A204.1 (cell line): ENCODE results near the gene SLFNL1.

ENCODE experiments used
- FAIRE-seq: peaks from 2 replicates; lab custom pipeline; 2012; peaks lifted over from hg19 to GRCh38; lab: Jason Lieb, UNC

SLFNL1 gene

GRCh38 chr1:41020109-41020576 lies 1.4 kb downstream of the SLFNL1 start:
- FAIRE-seq: no peak

GRCh38 chr1:41019353-41019745 lies 2.2 kb downstream of the SLFNL1 start:
- FAIRE-seq: no peak

- FAIRE-seq: no peak
These were observed 3.5 kb downstream of the SLFNL1 start for GRCh38 chr1:41018018-41018410.

- FAIRE-seq: no peak
These were observed 4.1 kb downstream of the SLFNL1 start for GRCh38 chr1:41017141-41018017.

- no peak for FAIRE-seq
These were observed 5.5 kb downstream of the SLFNL1 start for GRCh38 chr1:41015897-41016470.

- no peak for FAIRE-seq
These were observed 6.1 kb downstream of the SLFNL1 start for GRCh38 chr1:41015281-41015896.

GRCh38 chr1:41014871-41015270 lies 6.7 kb downstream of the SLFNL1 start:
- no peak for FAIRE-seq

GRCh38 chr1:41013796-41014195 lies 7.7 kb downstream of the SLFNL1 start:
- no peak for FAIRE-seq

- FAIRE-seq: no peak
These were observed 8.5 kb downstream of the SLFNL1 start for GRCh38 chr1:41013024-41013423.

GRCh38 chr1:41010345-41010744 lies 11.2 kb downstream of the SLFNL1 start:
- FAIRE-seq: no peak

GRCh38 chr1:41009466-41009865 lies 12.1 kb downstream of the SLFNL1 start:
- FAIRE-seq: no peak

- FAIRE-seq: no peak
These were observed 14.3 kb downstream of the SLFNL1 start for GRCh38 chr1:41006942-41007865.

GRCh38 chr1:41005876-41006275 lies 15.6 kb downstream of the SLFNL1 start:
- no peak for FAIRE-seq

GRCh38 chr1:41003640-41004220 lies 17.8 kb downstream of the SLFNL1 start:
- FAIRE-seq: no peak

GRCh38 chr1:41003127-41003639 lies 18.3 kb downstream of the SLFNL1 start:
- no peak for FAIRE-seq

- no peak for FAIRE-seq
These were observed 22.9 kb downstream of the SLFNL1 start for GRCh38 chr1:40998668-40999067.

GRCh38 chr1:40997096-40997495 lies 24.4 kb downstream of the SLFNL1 start:
- FAIRE-seq: no peak

GRCh38 chr1:40989066-40989465 lies 32.5 kb downstream of the SLFNL1 start:
- FAIRE-seq: no peak

- FAIRE-seq: no peak
These were observed 33.2 kb downstream of the SLFNL1 start for GRCh38 chr1:40988280-40988679.

- no peak for FAIRE-seq
These were observed 33.9 kb downstream of the SLFNL1 start for GRCh38 chr1:40987439-40988276.

- no peak for FAIRE-seq
These were observed 34.6 kb downstream of the SLFNL1 start for GRCh38 chr1:40986956-40987355.
